Transverse colon (tissue), 4 donors: ENCODE results near the gene RAPGEF5. TPM values are rescaled to one million over a fixed set of nuclear protein-coding genes. Genes with fewer than 3 reads are reported as not detected.

Source experiments
- DNase-seq: peaks from one replicate; pipeline ENCODE4 v3.0.0-alpha.2; 2019
- H3K27ac ChIP-seq, 4 donors: fragments of 200-600 bp; sonication (generic); 2 replicates each; pipeline ENCODE4 v1.5.1; 2016 to 2018; ENCODE audit warnings: inconsistent platforms in 4 of 4
- H3K27me3 ChIP-seq: fragments of 200-600 bp; sonication (generic); 2 replicates; pipeline ENCODE4 v1.5.1; 2017; ENCODE audit warnings: inconsistent platforms
- H3K36me3 ChIP-seq, 4 donors: fragments of 200-600 bp; sonication (generic); 2 replicates each; pipeline ENCODE4 v1.5.1; 2017 to 2019; ENCODE audit warnings: inconsistent platforms in 4 of 4
- H3K4me1 ChIP-seq, 4 donors: fragments of 200-600 bp; sonication (generic); 2 replicates each; pipeline ENCODE4 v1.5.1; 2017 to 2020; ENCODE audit warnings: inconsistent platforms in 4 of 4
- H3K4me3 ChIP-seq, 4 donors: fragments of 200-600 bp; sonication (generic); 1 replicate in 1 of 4; 2 replicates in 3 of 4; pipeline versions ENCODE4 v1.5.1 to v1.6.1; 2017 to 2019; ENCODE audit warnings: inconsistent platforms in 4 of 4
- H3K9me3 ChIP-seq, 2 donors: fragments of 200-600 bp; sonication (generic); 2 replicates each; pipeline ENCODE4 v1.5.1; 2017 to 2019; ENCODE audit warnings: inconsistent platforms in 2 of 2
- CTCF ChIP-seq, 5 experiments: fragments of 200-600 bp in 3 of 5; fragments of 450-650 bp in 2 of 5; sonication (generic) in 3 of 5; IDR thresholded peaks; 1 replicate in 2 of 5; 2 replicates in 3 of 5; pipeline ENCODE4 v1.5.1; 2016 to 2017; ENCODE audit warnings: antibody characterized with exemption in 5 of 5, inconsistent platforms in 3 of 5, mild to moderate bottlenecking in 2 of 5, moderate library complexity in 1 of 5
- EP300 ChIP-seq: sonication (generic); formaldehyde crosslinking; IDR thresholded peaks from one replicate; pipeline ENCODE4 v1.6.1; 2017; ENCODE audit warnings: antibody characterized with exemption, low read depth
- POLR2A ChIP-seq: fragments of 450-650 bp; IDR thresholded peaks from one replicate; pipeline ENCODE4 v1.6.1; 2016; ENCODE audit warnings: antibody characterized with exemption, mild to moderate bottlenecking, moderate library complexity
- POLR2AphosphoS5 ChIP-seq, 3 donors: sonication (generic); formaldehyde crosslinking; IDR thresholded peaks; one replicate each; pipeline ENCODE4 v1.6.1; 2016; ENCODE audit warnings: antibody characterized with exemption in 3 of 3
- WGBS, 2 donors: methylation state at CpG; one replicate each; pipeline ENCODE4 v1.1.5; 2018; ENCODE audit warnings: low coverage in 1 of 2; 5-methylcytosine and 5-hydroxymethylcytosine counted together
- in situ Hi-C, 4 donors: fragments of 200-750 bp; cut with MboI; loops; one replicate each; pipeline versions ENCODE4 v1.15.0 to v1.15.1; 2017; ENCODE audit warnings: low sequenced_read_pairs in 3 of 4, low pct_ligation_motif_present in 1 of 4, low pct_unique_long_range_greater_than_20kb in 1 of 4
- intact Hi-C: fragments of 100-400 bp; cut with DNase I; formaldehyde crosslinking; loops from one replicate; pipeline ENCODE4 v1.15.1; 2023; ENCODE audit warnings: low total_unique reads
- total RNA-seq, 4 donors: library from RNA; depleted of rRNA; stranded (reverse); fragments of >200 nt; gene quantifications; one replicate each; pipeline ENCODE4 v1.1.0, GENCODE V29; 2016

The RAPGEF5 gene
- total RNA-seq, 4 donors from 2014 or later = 82.3 to 112 (median 100) TPM

GRCh38 chr7:22129819-22130580 lies 227.0 kb downstream of the RAPGEF5 start:
- TF ChIP-seq POLR2AphosphoS5 (IDR thresholded peaks at IDR 0.05) = no peak
- in situ Hi-C loops = no loop called here
- intact Hi-C loops = no loop called here
- Histone ChIP-seq H3K27ac (no peak overlapping the region), H3K4me1 (no peaks in the 10 kb centered on the region), H3K4me3 (no peak overlapping the region), H3K9me3 (no peaks in the 10 kb centered on the region), H3K36me3 (no peaks in the 10 kb centered on the region), H3K27me3 (no peaks in the 10 kb centered on the region)
- no peak for DNase-seq
- WGBS, 2 donors = 88 to 100% methylated on average over 1 to 4 of the region's 4 CpGs

GRCh38 chr7:22129166-22129565 lies 227.8 kb downstream of the RAPGEF5 start:
- Histone ChIP-seq H3K4me1 (no peaks in the 10 kb centered on the region), H3K36me3 (no peaks in the 10 kb centered on the region), H3K27ac (no peak overlapping the region), H3K27me3 (no peaks in the 10 kb centered on the region), H3K9me3 (no peaks in the 10 kb centered on the region), H3K4me3 (no peak overlapping the region)
- TF ChIP-seq CTCF (IDR thresholded peaks at IDR 0.05) (no peak), EP300 (no peak), POLR2AphosphoS5 (IDR thresholded peaks at IDR 0.05) (no peak), POLR2A (no peak)
- in situ Hi-C loops (no loop called here), intact Hi-C loops (no loop called here)
- 59 to 82% methylated on average over 2 to 6 of the region's 6 CpGs for WGBS, 2 donors
- no peak for DNase-seq

DNA sequence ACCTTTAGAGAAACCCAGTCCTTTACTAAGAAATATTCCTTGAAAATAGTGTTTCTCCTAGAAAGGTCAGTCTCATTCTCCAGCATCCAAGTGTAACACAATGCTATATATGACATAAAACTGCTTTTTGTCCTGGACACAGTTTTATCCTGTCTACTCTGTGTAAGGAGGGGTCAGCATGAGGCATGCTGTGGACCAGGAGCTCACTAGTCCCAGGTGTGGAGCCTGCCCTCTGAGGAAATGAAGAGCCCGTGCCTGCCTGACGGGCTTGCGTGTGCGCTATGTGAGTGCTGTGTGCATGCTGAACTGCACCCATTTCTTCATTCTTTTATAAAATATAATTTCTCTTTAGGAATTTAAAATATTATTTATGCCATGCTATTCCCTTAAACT lies 228.4 kb downstream of the RAPGEF5 start:
- Histone ChIP-seq H3K4me3 (no peak overlapping the region), H3K27me3 (no peaks in the 10 kb centered on the region), H3K36me3 (no peaks in the 10 kb centered on the region), H3K9me3 (no peaks in the 10 kb centered on the region), H3K27ac (no peak overlapping the region), H3K4me1 (no peaks in the 10 kb centered on the region)
- in situ Hi-C loops = no loop called here
- intact Hi-C loops = no loop called here
- no peak for TF ChIP-seq POLR2AphosphoS5 (IDR thresholded peaks at IDR 0.05)
- no peak for TF ChIP-seq CTCF (IDR thresholded peaks at IDR 0.05)
- TF ChIP-seq POLR2A = no peak
- TF ChIP-seq EP300 = no peak
- DNase-seq = no peak
- WGBS, 2 donors = 99 to 100% methylated on average over 4 of the region's 4 CpGs

DNA sequence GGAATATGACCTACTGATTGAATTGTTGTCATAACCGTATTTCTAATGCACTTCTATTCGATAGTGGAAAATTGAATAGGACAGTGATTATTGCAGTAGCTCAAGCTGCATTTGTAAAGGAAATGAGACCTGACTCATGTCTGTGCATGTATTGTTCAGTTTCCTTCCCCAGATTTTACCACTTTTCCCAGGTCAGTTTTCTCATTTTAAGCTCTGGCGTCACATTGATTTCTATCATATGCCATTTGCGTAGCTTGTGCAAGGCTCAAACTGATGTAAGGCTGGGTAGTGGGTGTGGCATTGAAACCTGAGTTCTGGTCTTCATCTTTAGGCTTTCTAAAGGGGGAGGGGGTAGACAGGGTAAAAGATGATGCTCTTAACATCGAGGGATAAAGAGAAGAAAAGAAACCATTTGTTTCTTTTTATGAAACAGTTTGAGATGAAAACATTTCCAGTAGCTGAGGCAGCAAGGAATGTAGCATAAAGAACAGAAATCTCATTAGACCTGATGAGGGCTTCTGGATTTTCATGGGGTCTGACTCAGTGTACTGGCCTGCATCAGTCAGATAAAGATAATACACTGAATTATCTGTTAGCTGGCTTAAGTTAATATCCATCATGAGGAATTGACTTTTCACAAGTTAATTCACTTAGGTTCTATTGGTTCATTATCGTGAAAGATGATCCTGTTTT lies 229.0 kb downstream of the RAPGEF5 start:
- in situ Hi-C loops (no loop called here), intact Hi-C loops (no loop called here)
- Histone ChIP-seq H3K27me3 (no peaks in the 10 kb centered on the region), H3K9me3 (no peaks in the 10 kb centered on the region), H3K4me3 (no peak overlapping the region), H3K4me1 (no peaks in the 10 kb centered on the region), H3K36me3 (no peaks in the 10 kb centered on the region), H3K27ac (no peak overlapping the region)
- TF ChIP-seq POLR2A (no peak), CTCF (IDR thresholded peaks at IDR 0.05) (no peak), EP300 (no peak), POLR2AphosphoS5 (IDR thresholded peaks at IDR 0.05) (no peak)
- WGBS, 2 donors = 79 to 87% methylated on average over 6 of the region's 6 CpGs
- no peak for DNase-seq
